ENCODE data around the gene EBI3.
"Not testable (repeated sequence)": the region's sequence is repeated elsewhere in the genome, so short reads cannot be mapped to it uniquely, and the experiment has no call there.

The EBI3 gene

GRCh38 chr19:4284974-4285373 lies 55.7 kb downstream of the EBI3 start:
- Histone ChIP-seq H3K27ac (ENCODE audit: low read depth, low read length) (no peak overlapping the region), H3K4me3 (ENCODE audit: low read length) (no peak overlapping the region), H4K20me1 (ENCODE audit: control insufficient read depth, insufficient read depth, low read depth, low read length) (no peaks in the 10 kb centered on the region), H3K27me3 (ENCODE audit: control insufficient read depth, low read length) (no peaks in the 10 kb centered on the region), H3F3A (ENCODE audit: control insufficient read depth, insufficient read depth) (no peaks in the 10 kb centered on the region), H3K9me3 (ENCODE audit: control insufficient read depth, insufficient read depth, low read length) (no peaks in the 10 kb centered on the region), H3K4me1 (ENCODE audit: control insufficient read depth, low read length) (no peaks in the 10 kb centered on the region), H3K4me2 (ENCODE audit: low read length) (no peak overlapping the region), H3K9me2 (replicated peaks; ENCODE audit: control insufficient read depth, low read length) (no peaks in the 10 kb centered on the region), H3K36me3 (ENCODE audit: control insufficient read depth, low read length) (no peaks in the 10 kb centered on the region), H3K79me2 (ENCODE audit: control insufficient read depth, low read length) (no peaks in the 10 kb centered on the region)
- TF ChIP-seq CTCF (IDR thresholded peaks at IDR 0.05; ENCODE audit: low read depth, low read length, poor library complexity, severe bottlenecking) (no peak), EZH2phosphoT487 (IDR thresholded peaks at IDR 0.05; ENCODE audit: borderline replicate concordance, low read length) (no peak)

- H3K36me3 ChIP-seq (ENCODE audit: control insufficient read depth, low read length); H3K27me3 ChIP-seq (ENCODE audit: control insufficient read depth, low read length); H3K4me1 ChIP-seq (ENCODE audit: control insufficient read depth, low read length); H3K9me2 ChIP-seq (replicated peaks; ENCODE audit: control insufficient read depth, low read length); H3F3A ChIP-seq (ENCODE audit: control insufficient read depth, insufficient read depth); H3K9me3 ChIP-seq (ENCODE audit: control insufficient read depth, insufficient read depth, low read length); H4K20me1 ChIP-seq (ENCODE audit: control insufficient read depth, insufficient read depth, low read depth, low read length); H3K79me2 ChIP-seq (ENCODE audit: control insufficient read depth, low read length); H3K27ac ChIP-seq (ENCODE audit: low read depth, low read length); H3K4me3 ChIP-seq (ENCODE audit: low read length); H3K4me2 ChIP-seq (ENCODE audit: low read length): not testable (repeated sequence)
Observed at GRCh38 chr19:4286141-4286540, 56.8 kb downstream of the EBI3 start.

Data from DOHH2 (cell line).